NCI-H345 (cell line): Measurements from ENCODE around the gene APCDD1.
"Not testable (repeated sequence)": the region's sequence is repeated elsewhere in the genome, so short reads cannot be mapped to it uniquely, and the experiment has no call there.

ENCODE experiments used
- DNase-seq: peaks from one replicate; lab custom pipeline; 2025; lab: John Stamatoyannopoulos, UW

APCDD1 gene

GRCh38 chr18:10490401-10491165, 36.1 kb downstream of the APCDD1 start:
- DNase-seq = no peak

DNA sequence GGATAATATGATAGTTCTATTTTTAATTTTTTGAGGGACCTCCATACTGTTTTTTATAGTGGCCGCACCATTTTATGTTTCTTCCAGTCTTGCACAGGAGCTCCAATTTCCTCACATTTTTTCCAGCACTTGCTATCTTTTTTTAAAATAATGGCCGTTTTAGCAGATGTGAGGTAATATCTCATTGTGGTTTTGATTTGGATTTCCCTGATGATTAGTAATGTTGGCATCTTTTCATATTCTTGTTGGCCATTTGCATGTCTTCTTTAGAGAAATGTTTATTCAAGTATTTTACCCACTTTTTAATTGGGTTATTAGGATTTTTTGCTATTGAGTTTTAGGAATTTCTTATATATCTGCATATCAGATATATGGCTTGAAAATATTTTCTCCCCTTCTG, 41.5 kb downstream of the APCDD1 start:
- no peak for DNase-seq

DNA sequence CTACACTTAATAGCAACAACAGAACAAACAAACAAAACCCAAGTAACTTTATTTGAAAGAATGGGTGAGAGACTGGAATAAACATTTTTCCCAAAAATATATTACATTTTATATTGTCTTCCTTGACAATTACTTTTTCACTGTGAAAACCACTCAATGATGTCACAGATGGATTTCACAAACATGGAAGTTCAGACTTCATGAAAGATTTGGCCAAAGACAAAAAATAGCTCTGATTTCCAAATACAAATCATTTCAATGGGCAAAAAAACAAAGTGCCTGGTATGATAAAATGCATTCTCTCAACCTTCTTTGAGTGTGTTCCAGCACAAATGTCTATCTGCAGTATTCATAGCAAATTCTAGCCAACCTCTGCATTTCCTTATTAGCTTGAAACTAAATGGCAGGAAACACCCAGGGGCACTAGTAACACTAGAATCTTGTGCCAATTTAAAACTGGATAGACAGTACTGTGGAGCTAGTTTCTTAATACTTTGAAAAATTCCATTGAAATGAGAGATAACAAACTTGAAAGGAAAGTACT, 42.8 kb downstream of the APCDD1 start:
- no peak for DNase-seq

DNA sequence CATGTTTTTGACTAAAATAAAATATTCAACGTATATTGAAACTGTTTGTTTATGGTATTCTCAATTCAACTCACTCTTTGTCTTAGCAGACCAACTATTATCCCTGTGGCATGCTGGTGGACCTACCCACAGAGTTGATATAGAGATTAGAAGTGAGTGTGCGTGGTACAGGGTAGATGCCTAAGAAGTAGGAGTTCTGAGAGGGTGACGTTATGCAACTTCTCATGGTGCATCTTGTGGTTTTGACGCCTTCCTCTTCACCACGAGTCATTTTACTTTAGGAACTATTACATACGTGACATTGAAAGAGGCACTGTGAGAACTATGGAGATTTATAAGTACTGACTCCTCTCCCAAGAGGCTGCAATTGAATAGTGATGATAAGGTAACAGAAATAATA, 44.8 kb downstream of the APCDD1 start:
- no peak for DNase-seq

- no peak for DNase-seq
These were observed 45.6 kb downstream of the APCDD1 start for GRCh38 chr18:10500038-10500437.

DNA sequence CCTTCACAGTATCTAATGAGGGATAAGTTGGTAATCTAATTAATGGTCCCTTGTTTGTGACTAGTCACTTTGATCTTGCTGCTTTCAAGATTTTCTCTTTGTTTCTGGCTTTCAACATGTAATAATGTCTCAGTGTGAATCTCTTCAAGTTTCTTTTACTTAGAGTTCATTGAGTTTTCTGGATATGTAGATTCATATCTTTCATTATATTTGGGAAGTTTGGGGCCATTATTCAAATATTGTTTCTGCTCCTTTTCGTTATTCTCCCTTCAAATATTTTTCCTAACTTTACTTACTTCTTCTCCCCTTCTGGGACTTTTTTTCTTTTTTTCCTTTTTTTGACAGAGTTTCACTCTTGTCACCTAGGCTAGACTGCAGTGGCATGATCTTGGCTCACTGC, 50.3 kb downstream of the APCDD1 start:
- DNase-seq = no peak

DNA sequence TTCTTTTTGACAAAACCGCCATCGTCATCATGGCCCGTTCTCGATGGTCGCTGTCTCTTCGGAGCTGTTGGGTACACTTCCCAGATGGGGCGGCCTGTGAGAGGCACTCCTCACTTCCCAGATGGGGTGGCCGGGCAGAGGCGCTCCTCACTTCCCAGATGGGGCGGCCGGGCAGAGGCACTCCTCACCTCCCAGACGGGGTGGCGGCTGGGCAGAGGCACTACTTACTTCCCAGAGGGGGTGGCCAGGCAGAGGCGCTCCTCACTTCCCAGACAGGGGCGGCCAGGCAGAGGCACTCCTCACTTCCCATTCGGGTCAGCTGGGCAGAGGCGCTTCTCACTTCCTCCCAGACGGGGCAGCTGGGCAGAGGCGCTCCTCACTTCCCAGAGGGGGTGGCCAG, 51.5 kb downstream of the APCDD1 start:
- DNase-seq = not testable (repeated sequence)

GRCh38 chr18:10508591-10508990, 54.2 kb downstream of the APCDD1 start:
- DNase-seq = no peak

- DNase-seq = no peak
These were observed 56.8 kb downstream of the APCDD1 start for GRCh38 chr18:10511236-10511635.

GRCh38 chr18:10514082-10514481, 59.6 kb downstream of the APCDD1 start:
- no peak for DNase-seq

DNA sequence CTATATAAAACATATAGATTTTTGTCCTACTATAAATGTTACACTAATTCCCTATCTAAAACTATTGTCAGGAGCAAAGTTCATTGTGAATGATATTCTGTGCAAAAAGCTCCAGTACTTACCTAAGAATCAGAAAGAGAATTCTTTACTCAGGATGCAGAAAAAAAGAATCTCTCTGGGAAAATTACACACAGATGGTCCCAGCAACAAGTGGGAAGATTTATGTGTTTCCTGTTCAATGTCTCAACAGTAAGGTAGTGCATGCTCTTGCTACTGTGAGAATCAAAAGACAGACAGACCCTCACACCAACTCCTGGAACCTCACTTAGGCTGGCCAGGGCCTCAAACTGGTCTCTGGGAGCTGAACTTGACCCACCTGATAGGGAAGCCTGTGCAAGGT, 60.2 kb downstream of the APCDD1 start:
- DNase-seq = no peak

- DNase-seq = no peak
These were observed 61.0 kb downstream of the APCDD1 start for GRCh38 chr18:10515456-10515855.

DNA sequence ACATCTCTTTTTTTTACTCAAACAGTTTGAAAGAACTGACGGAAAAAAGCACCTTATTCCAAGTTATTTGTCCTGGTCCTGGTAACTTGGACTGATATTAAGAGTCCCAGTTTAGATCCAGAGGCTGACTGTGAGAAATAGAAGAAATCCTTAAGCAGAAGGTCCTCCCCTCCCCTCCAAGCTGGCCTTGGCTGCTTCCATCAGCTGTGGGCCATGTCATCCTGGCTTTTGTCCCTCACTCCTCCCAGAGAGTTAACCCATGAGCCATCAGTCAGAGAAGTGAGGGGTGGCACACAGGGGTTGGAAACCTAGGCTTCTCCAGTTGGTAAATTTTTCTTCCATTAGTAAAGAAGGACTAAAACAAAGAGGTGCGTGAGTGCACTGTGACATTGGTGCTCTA, 61.6 kb downstream of the APCDD1 start:
- DNase-seq = no peak

DNA sequence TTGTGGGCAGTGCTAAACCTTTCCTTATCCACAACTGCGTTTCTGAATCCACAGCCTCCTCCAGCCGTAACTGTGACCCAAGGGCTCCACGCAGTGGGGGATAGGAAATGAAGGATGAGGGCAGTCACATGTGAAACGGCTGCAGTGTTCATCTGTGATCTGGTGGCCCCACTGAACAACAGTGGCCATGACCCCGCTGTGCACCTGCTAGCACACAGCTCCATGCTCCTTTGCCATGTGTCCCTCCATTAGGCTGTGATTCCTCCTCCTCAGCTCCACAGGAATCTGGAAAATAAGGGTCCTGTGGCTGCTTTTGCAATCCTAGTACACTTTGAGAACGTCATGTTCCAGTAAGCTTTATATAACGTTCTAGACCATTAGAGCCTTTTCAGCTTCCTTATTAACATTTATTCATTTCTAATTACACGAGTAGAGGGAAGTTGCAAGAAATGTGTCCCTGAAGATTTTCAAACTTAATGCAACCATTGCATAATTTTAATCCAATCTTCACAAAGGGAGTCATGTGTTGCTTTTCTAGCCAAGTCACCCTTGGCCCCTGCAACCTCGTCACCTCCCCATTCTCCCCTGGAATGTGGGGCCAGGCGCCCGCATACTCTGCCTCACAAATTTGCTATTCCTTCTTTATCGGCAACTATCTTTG, 64.3 kb downstream of the APCDD1 start:
- no peak for DNase-seq

DNA sequence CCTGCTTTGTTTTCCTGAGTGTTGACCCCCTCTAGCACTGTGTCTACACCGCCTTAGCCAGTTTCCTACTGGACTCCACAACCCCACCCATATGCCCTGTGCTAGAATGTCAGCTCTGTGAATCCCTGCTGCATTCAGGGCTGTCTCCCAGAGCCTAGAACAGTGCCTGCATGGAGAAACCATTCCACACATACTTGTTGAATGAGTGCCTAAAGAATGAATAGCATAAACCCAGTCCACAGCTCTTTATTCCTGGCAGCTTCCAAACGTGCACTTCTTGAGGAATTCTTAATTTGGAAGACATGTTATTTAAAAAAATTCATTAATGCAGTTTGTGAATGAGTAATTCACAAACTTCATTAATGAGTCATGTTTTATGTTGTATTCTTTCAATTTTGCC, 64.9 kb downstream of the APCDD1 start:
- no peak for DNase-seq

DNA sequence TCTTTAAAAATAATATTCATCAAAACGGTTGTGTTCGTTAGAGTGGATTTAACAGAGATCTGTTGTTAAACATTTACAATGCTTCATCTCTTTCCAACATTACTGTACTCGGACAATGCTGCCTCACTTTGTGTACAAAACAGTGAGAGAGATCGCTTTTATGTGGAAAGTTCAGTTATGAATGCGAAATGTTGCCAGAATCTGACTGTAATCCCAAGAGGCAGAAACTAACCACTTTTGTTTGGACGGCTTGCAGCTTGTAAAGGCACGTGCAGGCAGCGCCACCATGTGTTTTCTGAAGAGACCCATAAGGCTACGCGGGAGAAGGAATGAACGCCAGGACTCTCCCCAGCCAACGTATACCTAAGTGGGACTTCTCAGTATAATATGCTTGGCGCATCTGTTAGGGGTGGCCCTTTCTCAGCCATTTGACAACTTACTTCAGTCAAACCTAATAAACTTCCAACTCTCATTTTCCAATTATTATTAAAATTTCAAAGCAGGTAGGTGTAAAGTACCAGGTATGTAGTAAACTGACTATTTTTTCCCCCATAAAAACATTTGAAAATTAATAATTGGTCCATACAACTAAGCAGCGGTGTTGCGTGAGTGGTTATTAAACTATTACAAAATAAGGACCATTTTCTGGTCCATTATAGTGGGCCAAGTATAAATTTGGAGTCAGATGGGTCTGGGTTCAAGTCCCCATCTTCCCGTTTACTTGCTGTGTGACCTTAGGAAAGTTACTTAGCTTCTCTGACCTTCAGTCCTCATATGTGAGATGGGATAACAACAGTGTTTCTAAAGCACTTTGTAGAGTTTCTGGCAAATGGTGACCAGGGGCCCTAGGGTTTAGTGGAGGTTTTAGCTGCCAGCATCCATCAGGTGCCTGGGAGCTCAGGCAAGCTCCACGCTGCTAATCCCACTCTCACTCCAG, 65.8 kb downstream of the APCDD1 start:
- peak; percentile 78 for DNase-seq

GRCh38 chr18:10521566-10521965, 67.1 kb downstream of the APCDD1 start:
- DNase-seq = no peak

- DNase-seq = no peak
These were observed 68.1 kb downstream of the APCDD1 start for GRCh38 chr18:10522574-10522973.

DNA sequence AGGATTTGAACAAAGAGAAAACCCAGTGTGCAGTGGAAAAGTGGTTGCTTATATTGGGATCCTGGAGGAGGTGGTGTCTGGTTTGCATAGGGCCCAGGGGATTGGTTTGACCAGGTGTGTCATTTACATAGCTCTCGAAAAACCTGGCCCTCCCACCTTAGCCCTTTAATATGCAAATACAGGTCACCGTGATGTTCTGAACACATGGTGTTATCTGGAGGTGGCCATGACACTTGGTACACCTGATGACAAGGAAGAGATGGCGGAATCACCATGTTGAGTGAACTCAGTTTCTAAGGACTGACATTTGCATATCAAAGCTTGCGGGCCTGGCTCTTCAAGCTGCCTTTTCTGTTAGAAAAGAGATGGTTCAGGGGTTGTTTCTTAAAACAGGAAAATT, 69.1 kb downstream of the APCDD1 start:
- no peak for DNase-seq

GRCh38 chr18:10524507-10525370, 70.3 kb downstream of the APCDD1 start:
- DNase-seq = no peak

DNA sequence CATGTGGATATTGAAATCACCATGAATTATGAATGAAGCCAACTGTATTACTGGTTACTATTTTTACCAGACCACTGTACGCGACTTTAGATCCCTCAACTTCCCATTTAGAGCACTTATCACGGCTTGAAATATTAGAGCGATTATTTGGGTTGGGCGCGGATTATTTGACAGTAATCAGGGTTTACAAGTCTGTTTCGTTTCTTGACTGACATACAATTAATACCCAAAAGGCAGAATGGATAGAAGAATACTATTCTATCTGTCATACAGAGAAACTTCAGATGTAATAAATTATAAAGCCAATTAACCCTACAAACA, 70.9 kb downstream of the APCDD1 start:
- no peak for DNase-seq
